ENCODE measurements around the gene ENAM. TPM values are rescaled to one million over a fixed set of nuclear protein-coding genes. Genes with fewer than 3 reads are reported as not detected.

The ENAM gene
- total RNA-seq, 1 experiment from 2014 or later: not detected

DNA sequence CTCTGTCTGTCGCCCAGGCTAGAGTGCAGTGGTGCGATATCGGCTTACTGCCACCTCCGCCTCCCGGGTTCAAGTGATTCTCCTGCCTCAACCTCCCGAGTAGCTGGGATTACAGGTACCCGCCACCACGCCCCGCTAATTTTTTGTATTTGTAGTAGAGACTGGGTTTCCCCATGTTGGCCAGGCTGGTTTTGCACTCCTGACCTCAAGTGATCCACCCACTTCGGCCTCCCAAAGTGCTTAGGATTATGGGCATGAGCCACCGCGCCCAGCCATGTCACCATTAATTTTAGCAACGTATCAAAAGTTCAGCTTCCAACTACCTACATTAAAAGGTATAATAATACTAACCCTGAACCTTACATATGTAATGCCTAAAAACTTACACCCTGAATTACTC, 58.8 kb downstream of the ENAM start:
- Histone ChIP-seq H3K4me1 (peaks cover 6% of the 10 kb centered on the region; the same call in 1 of the 2 replicates), H3K36me3 (ENCODE audit: control insufficient read depth, insufficient read depth, low read length) (no peaks in the 10 kb centered on the region), H3K9me3 (no peaks in the 10 kb centered on the region), H3K4me3 (ENCODE audit: low read depth, low read length) (peak overlapping the region; percentile 85), H3K27me3 (replicated peaks; ENCODE audit: control insufficient read depth, insufficient read depth, low read length) (no peaks in the 10 kb centered on the region)
- BruUV-seq (replicated peaks): no TSS peak
- intact Hi-C loops (cut with micrococcal nuclease; ENCODE audit: unreplicated experiment): loop anchor here (5.0 kb wide), 1 partner anchor 85 kb away; no protein-coding TSS in a partner anchor
- TF ChIP-seq, protein P1, sequence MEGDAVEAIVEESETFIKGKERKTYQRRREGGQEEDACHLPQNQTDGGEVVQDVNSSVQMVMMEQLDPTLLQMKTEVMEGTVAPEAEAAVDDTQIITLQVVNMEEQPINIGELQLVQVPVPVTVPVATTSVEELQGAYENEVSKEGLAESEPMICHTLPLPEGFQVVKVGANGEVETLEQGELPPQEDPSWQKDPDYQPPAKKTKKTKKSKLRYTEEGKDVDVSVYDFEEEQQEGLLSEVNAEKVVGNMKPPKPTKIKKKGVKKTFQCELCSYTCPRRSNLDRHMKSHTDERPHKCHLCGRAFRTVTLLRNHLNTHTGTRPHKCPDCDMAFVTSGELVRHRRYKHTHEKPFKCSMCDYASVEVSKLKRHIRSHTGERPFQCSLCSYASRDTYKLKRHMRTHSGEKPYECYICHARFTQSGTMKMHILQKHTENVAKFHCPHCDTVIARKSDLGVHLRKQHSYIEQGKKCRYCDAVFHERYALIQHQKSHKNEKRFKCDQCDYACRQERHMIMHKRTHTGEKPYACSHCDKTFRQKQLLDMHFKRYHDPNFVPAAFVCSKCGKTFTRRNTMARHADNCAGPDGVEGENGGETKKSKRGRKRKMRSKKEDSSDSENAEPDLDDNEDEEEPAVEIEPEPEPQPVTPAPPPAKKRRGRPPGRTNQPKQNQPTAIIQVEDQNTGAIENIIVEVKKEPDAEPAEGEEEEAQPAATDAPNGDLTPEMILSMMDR (IDR thresholded peaks at IDR 0.05; ENCODE audit: insufficient read depth in 1 of 2, low read depth in 1 of 2, low read length in 1 of 2, severe bottlenecking in 1 of 2, unreplicated experiment in 1 of 2): no peak
- H3K9me3 Mint-ChIP-seq (ENCODE audit: unreplicated experiment): no peaks in the 10 kb centered on the region
- peak in 1 of 2 experiments; percentile 34 for DNase-seq
- peak overlapping the region; percentile 88 for H3K27ac Mint-ChIP-seq (ENCODE audit: unreplicated experiment)
- H3K27me3 Mint-ChIP-seq (ENCODE audit: insufficient read depth, unreplicated experiment): no peaks in the 10 kb centered on the region
- H3K36me3 Mint-ChIP-seq (ENCODE audit: insufficient read depth, unreplicated experiment): peaks cover 38% of the 10 kb centered on the region
- H3K4me1 Mint-ChIP-seq (ENCODE audit: low read depth, unreplicated experiment): peaks cover 16% of the 10 kb centered on the region
- POLR2A ChIA-PET: no interaction called here
- H3K4me3 Mint-ChIP-seq (ENCODE audit: unreplicated experiment): peak overlapping the region; percentile 96
- CTCF ChIA-PET: interaction anchor here (0.5 to 1.0 kb wide), 4 partner anchors 18 to 322 kb away, joined by 3 to 8 read pairs (median 3); no protein-coding TSS in a partner anchor

DNA sequence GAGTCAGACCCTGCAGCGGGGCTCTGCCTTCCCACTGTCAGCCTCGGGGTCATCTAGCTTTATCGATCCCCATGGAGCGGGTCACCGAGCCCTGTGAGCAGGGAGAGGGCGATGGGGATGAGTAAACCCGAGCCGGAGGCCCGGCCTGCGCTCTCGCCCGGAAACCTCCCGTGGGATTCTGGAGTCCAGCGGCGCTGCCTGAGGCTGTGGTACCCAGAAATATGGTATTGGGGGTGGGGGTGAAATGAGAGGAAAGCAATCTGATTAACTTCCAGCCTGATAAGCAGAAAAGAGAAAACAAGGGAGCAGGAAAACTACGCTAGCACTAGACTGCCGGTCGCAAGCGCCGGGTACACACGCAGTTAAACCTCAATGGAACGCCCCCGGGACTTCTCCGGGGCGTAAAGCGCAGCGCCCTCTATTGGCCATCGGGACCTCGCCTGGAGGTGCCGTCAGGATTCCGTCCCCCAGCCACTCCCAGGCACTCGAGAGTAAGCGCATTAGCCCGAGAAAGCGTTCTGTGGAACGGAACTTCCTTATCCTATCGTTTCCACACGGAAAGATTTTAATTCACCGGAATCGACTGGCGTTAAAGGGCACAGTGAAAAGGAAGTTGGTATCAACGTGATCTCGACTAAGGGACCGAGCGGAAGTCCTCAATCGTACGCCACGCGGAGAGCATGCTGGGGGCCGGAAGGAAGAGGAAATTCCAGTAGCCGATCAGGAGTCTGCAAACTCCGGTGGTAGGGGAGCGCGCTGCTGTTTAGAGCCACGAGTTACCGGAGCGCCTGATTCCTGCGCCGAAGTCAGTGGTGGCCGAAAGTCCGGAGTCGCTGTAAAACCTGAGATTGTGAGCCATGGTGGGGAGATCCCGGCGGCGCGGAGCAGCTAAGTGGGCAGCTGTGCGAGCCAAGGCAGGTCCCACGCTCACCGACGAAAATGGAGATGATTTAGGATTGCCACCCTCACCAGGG, 59.6 kb downstream of the ENAM start, which contains the start of gene UTP3:
TSS of gene UTP3 (plus strand) at position 712 of the 974 bp plus-strand sequence. CDS start at position 858, 146 bp downstream.
- CTCF ChIA-PET: interaction anchor here (0.5 to 1.3 kb wide), 4 partner anchors 16 to 322 kb away, joined by 3 to 8 read pairs (median 4); no protein-coding TSS in a partner anchor
- TF ChIP-seq, protein P1 (IDR thresholded peaks at IDR 0.05; ENCODE audit: insufficient read depth in 1 of 2, low read depth in 1 of 2, low read length in 1 of 2, severe bottlenecking in 1 of 2, unreplicated experiment in 1 of 2): peak; percentile 77 to 89
- TSS peak; percentile 99 for BruUV-seq (replicated peaks)

DNA sequence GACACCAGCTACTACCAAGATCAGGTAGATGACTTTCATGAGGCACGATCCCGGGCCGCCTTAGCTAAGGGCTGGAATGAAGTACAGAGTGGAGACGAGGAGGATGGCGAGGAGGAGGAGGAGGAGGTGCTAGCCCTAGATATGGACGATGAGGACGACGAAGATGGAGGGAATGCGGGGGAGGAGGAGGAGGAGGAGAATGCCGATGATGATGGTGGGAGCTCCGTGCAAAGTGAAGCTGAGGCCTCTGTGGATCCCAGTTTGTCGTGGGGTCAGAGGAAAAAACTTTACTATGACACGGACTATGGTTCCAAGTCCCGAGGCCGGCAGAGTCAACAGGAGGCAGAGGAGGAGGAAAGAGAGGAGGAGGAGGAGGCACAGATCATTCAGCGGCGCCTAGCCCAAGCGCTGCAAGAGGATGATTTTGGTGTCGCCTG, 60.3 kb downstream of the ENAM start:
- no peaks in the 10 kb centered on the region for H3K27me3 ChIP-seq (replicated peaks; ENCODE audit: control insufficient read depth, insufficient read depth, low read length)
- Mint-ChIP-seq H3K4me1 (ENCODE audit: low read depth, unreplicated experiment) (peaks cover 16% of the 10 kb centered on the region), H3K9me3 (ENCODE audit: unreplicated experiment) (no peaks in the 10 kb centered on the region), H3K36me3 (ENCODE audit: insufficient read depth, unreplicated experiment) (peaks cover 40% of the 10 kb centered on the region), H3K4me3 (ENCODE audit: unreplicated experiment) (peak overlapping the region; percentile 96), H3K27me3 (ENCODE audit: insufficient read depth, unreplicated experiment) (no peaks in the 10 kb centered on the region), H3K27ac (ENCODE audit: unreplicated experiment) (peak overlapping the region; percentile 88)
- peaks cover 6% of the 10 kb centered on the region; the same call in 1 of the 2 replicates for H3K4me1 ChIP-seq
- ChIA-PET CTCF (interaction anchor here (1.3 kb wide), 1 partner anchor 15 kb away, joined by 5 read pairs; no protein-coding TSS in a partner anchor), POLR2A (interaction anchor here (1.2 to 1.3 kb wide), 2 partner anchors 15 to 16 kb away, joined by 5 to 7 read pairs; no protein-coding TSS in a partner anchor)
- H3K36me3 ChIP-seq (ENCODE audit: control insufficient read depth, insufficient read depth, low read length): no peaks in the 10 kb centered on the region
- no peak for DNase-seq
- TF ChIP-seq, protein P1 (IDR thresholded peaks at IDR 0.05; ENCODE audit: insufficient read depth in 1 of 2, low read depth in 1 of 2, low read length in 1 of 2, severe bottlenecking in 1 of 2, unreplicated experiment in 1 of 2): no peak
- no TSS peak for BruUV-seq (replicated peaks)
- intact Hi-C loops (cut with micrococcal nuclease; ENCODE audit: unreplicated experiment): loop anchor here (1.0 to 5.0 kb wide), 5 partner anchors 15 to 304 kb away; partner anchors contain the start of gene DCK
- H3K9me3 ChIP-seq: no peaks in the 10 kb centered on the region
- H3K4me3 ChIP-seq (ENCODE audit: low read depth, low read length): peak overlapping the region; percentile 85

More for the DNA sequence above, 59.6 kb downstream of the ENAM start, which contains the start of gene UTP3:
- POLR2A ChIA-PET: interaction anchor here (1.2 to 1.3 kb wide), 2 partner anchors 16 to 17 kb away, joined by 5 to 7 read pairs; no protein-coding TSS in a partner anchor
- H3K4me1 ChIP-seq: peaks cover 6% of the 10 kb centered on the region; the same call in 1 of the 2 replicates
- no peaks in the 10 kb centered on the region for H3K27me3 ChIP-seq (replicated peaks; ENCODE audit: control insufficient read depth, insufficient read depth, low read length)
- no peaks in the 10 kb centered on the region for H3K9me3 ChIP-seq
- H3K27ac Mint-ChIP-seq (ENCODE audit: unreplicated experiment): peak within 1 kb of the TSS; percentile 88
- H3K36me3 ChIP-seq (ENCODE audit: control insufficient read depth, insufficient read depth, low read length): no peaks in the 10 kb centered on the region
- peak; percentile 93 to 94 for DNase-seq
- peak within 1 kb of the TSS; percentile 85 for H3K4me3 ChIP-seq (ENCODE audit: low read depth, low read length)
- no peaks in the 10 kb centered on the region for H3K9me3 Mint-ChIP-seq (ENCODE audit: unreplicated experiment)
- peaks cover 16% of the 10 kb centered on the region for H3K4me1 Mint-ChIP-seq (ENCODE audit: low read depth, unreplicated experiment)
- H3K4me3 Mint-ChIP-seq (ENCODE audit: unreplicated experiment): peak within 1 kb of the TSS; percentile 96
- H3K27me3 Mint-ChIP-seq (ENCODE audit: insufficient read depth, unreplicated experiment): no peaks in the 10 kb centered on the region
- intact Hi-C loops (cut with micrococcal nuclease; ENCODE audit: unreplicated experiment): loop anchor here (1.0 to 5.0 kb wide), 5 partner anchors 16 to 305 kb away; partner anchors contain the start of gene DCK
- H3K36me3 Mint-ChIP-seq (ENCODE audit: insufficient read depth, unreplicated experiment): peaks cover 40% of the 10 kb centered on the region

Measured in Caco-2 (cell line).